GM21737 (cell line): Measurements from ENCODE around the gene WFIKKN1.

Source experiments
- ATAC-seq: cut with Tn5 transposase; IDR thresholded peaks from one replicate; pipeline ENCODE4 v1.9.1; 2021; ENCODE audit warnings: mild to moderate bottlenecking, moderate library complexity; ENCODE audit not compliant: unreplicated experiment

The WFIKKN1 gene

GRCh38 chr16:621526-622105 lies 9.2 kb upstream of the WFIKKN1 start:
- no peak for ATAC-seq

- no peak for ATAC-seq
Observed at GRCh38 chr16:622920-623280, 7.9 kb upstream of the WFIKKN1 start.

- no peak for ATAC-seq
Observed at GRCh38 chr16:624526-625070, 6.2 kb upstream of the WFIKKN1 start.

- ATAC-seq = no peak
Observed at GRCh38 chr16:625117-625976, 5.4 kb upstream of the WFIKKN1 start.

GRCh38 chr16:625977-626765 lies 4.6 kb upstream of the WFIKKN1 start:
- ATAC-seq = no peak

GRCh38 chr16:626787-627453 lies 3.9 kb upstream of the WFIKKN1 start:
- no peak for ATAC-seq

- no peak for ATAC-seq
Observed at GRCh38 chr16:627454-628239, 3.1 kb upstream of the WFIKKN1 start.

- ATAC-seq = no peak
Observed at GRCh38 chr16:628321-629061, 2.3 kb upstream of the WFIKKN1 start.

- no peak for ATAC-seq
Observed at GRCh38 chr16:629185-629832, 1.5 kb upstream of the WFIKKN1 start.

- no peak for ATAC-seq
Observed at GRCh38 chr16:629833-630248, 944 bp upstream of the WFIKKN1 start.

GRCh38 chr16:630249-630814 lies 453 bp upstream of the WFIKKN1 start:
- ATAC-seq = no peak

GRCh38 chr16:631808-632358 lies 1.1 kb downstream of the WFIKKN1 start:
- no peak for ATAC-seq

- ATAC-seq = no peak
Observed at GRCh38 chr16:632486-633335, 1.9 kb downstream of the WFIKKN1 start.

GRCh38 chr16:633336-634050 lies 2.7 kb downstream of the WFIKKN1 start:
- ATAC-seq = no peak

GRCh38 chr16:634051-634670 lies 3.4 kb downstream of the WFIKKN1 start:
- ATAC-seq = no peak

GRCh38 chr16:634996-635395 lies 4.2 kb downstream of the WFIKKN1 start:
- ATAC-seq = no peak
